Activated CD8-positive, alpha-beta memory T cell treated with anti-CD3 and anti-CD28 coated beads, Interleukin-2, amount 50 U/mL, for 4 hours (primary cell): ENCODE results near the gene YIPF5.

Experiments used
- DNase-seq: peaks from one replicate; pipeline ENCODE4 v3.0.0-alpha.2; 2020

YIPF5 gene

DNA sequence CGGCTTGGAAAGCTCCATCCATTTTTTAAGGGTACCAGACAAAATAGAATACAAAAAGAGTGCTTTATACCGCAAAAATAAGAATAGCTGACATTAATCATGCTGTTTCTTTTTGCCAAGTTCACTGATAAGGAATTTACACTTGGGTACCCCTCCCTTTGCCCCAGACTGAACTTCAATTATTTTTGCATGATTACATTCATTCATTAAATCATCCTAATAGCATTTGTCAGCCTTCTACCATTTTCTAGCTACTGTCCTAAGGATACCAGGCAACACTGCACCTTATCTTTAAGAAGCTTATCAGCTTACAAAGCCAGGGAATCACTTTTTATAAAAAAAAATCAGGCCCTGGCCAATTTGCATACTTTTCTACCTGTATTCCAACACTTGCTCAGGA, 48.4 kb downstream of the YIPF5 start:
- DNase-seq, result no peak

DNA sequence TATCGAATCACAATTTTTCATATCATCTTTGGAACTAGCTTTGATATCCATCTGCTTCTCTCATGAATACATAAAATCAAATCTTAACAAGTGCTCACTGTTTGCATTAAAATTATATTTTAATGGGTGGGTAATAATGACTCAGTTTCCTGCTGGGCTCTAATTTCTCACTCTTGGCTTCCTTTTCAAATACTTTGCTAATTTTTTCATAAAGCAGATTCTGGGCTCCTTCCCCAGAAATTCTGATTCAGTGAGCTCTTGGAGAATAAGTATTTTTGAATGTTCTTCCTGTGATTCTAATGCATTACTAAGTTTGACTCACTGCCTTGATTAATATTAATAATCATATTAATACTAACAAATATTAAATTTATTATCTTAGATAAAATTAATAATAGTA, 48.9 kb downstream of the YIPF5 start:
- DNase-seq, result no peak

DNA sequence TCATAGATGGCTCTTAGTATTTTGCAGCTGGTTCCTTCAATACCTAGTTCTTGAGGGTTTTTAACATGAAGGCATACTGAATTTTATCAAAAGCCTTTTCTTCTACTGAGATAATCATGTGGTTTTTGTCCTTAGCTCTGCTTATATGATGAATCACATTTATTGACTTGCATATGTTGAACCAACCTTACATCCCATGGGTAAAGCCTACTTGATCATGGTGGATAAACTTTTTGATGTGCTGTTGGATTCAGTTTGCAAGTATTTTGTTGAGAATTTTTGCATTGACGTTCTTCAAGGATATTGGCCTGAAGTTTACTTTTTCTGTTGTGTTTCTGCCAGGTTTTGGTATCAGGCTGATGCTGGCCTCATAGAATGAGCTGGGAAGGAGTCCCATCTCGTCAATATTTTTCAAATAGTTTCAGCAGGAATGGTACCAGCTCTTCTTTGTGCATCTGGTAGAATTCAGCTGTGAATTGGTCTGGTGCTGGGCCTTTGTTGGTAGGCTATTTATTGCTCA, 49.7 kb downstream of the YIPF5 start:
- DNase-seq, result no peak

- no peak for DNase-seq
Measured at GRCh38 chr5:144117412-144117811, 53.0 kb downstream of the YIPF5 start.

DNA sequence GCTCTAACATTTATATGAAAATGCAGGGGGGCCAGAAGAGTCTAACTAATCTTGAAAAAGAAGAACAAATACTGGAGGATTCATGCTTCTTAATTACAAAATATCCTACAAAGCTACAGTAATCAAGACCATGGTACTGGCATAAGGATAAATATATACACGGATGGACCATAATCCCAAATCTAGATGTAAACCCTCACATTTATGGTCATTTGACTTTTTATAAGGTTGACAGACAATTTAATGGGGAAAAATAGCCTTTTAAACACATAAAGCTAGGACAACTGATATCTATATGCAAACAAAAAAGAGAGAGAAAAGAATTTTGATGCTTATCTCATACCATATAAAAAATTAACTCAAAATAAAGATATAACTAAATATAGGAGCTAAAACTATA, 55.9 kb downstream of the YIPF5 start:
- no peak for DNase-seq
